Measurements from ENCODE around the gene MED8.

DNA sequence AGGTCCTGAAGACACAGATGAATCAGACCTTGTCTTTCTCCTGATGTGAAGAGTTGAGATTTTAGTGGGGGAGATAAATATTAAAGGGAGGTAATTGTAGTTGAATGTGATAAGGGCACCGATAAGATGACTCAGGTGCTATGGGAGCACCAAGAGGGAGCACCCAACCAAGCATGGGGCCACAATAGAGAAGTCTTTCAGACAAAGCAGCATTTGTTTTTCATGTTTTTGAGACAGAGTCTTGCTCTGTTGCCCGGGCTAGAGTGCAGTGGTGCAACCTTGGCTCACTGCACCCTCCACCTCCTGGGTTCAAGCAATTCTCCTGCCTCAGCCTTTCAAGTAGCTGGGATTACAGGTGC, 16.3 kb upstream of the MED8 start:
- TF ChIP-seq, protein P1, sequence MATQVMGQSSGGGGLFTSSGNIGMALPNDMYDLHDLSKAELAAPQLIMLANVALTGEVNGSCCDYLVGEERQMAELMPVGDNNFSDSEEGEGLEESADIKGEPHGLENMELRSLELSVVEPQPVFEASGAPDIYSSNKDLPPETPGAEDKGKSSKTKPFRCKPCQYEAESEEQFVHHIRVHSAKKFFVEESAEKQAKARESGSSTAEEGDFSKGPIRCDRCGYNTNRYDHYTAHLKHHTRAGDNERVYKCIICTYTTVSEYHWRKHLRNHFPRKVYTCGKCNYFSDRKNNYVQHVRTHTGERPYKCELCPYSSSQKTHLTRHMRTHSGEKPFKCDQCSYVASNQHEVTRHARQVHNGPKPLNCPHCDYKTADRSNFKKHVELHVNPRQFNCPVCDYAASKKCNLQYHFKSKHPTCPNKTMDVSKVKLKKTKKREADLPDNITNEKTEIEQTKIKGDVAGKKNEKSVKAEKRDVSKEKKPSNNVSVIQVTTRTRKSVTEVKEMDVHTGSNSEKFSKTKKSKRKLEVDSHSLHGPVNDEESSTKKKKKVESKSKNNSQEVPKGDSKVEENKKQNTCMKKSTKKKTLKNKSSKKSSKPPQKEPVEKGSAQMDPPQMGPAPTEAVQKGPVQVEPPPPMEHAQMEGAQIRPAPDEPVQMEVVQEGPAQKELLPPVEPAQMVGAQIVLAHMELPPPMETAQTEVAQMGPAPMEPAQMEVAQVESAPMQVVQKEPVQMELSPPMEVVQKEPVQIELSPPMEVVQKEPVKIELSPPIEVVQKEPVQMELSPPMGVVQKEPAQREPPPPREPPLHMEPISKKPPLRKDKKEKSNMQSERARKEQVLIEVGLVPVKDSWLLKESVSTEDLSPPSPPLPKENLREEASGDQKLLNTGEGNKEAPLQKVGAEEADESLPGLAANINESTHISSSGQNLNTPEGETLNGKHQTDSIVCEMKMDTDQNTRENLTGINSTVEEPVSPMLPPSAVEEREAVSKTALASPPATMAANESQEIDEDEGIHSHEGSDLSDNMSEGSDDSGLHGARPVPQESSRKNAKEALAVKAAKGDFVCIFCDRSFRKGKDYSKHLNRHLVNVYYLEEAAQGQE (IDR thresholded peaks at IDR 0.05; ENCODE audit: low read depth, low read length), result no peak
- TF ChIP-seq ATF7 (IDR thresholded peaks at IDR 0.05; ENCODE audit: low read depth), result no peak
- TF ChIP-seq, protein P2, sequence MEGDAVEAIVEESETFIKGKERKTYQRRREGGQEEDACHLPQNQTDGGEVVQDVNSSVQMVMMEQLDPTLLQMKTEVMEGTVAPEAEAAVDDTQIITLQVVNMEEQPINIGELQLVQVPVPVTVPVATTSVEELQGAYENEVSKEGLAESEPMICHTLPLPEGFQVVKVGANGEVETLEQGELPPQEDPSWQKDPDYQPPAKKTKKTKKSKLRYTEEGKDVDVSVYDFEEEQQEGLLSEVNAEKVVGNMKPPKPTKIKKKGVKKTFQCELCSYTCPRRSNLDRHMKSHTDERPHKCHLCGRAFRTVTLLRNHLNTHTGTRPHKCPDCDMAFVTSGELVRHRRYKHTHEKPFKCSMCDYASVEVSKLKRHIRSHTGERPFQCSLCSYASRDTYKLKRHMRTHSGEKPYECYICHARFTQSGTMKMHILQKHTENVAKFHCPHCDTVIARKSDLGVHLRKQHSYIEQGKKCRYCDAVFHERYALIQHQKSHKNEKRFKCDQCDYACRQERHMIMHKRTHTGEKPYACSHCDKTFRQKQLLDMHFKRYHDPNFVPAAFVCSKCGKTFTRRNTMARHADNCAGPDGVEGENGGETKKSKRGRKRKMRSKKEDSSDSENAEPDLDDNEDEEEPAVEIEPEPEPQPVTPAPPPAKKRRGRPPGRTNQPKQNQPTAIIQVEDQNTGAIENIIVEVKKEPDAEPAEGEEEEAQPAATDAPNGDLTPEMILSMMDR (IDR thresholded peaks at IDR 0.05 in 2 of 3, conservative IDR thresholded peaks at IDR 0.05 in 1 of 3; ENCODE audit: control insufficient read depth in 2 of 3, extremely low read depth in 1 of 3, insufficient read depth in 1 of 3, low read depth in 3 of 3, low read length in 3 of 3), result no peak
- TF ChIP-seq BACH1 (IDR thresholded peaks at IDR 0.05; ENCODE audit: borderline replicate concordance), result no peak
- no peak for TF ChIP-seq EGR1 (IDR thresholded peaks at IDR 0.05; ENCODE audit: borderline replicate concordance in 1 of 2, low read depth in 2 of 2, low read length in 2 of 2)
- TF ChIP-seq FOS (IDR thresholded peaks at IDR 0.05; ENCODE audit: borderline replicate concordance, extremely low read depth, insufficient read length), result no peak
